GM08714 (cell line): ENCODE results near the gene NAA20.

ENCODE experiments used
- H3K4me3 ChIP-seq: fragments of 200-500 bp; sonication (Bioruptor generic); 2 replicates; pipeline ENCODE4 v1.5.1; 2014; ENCODE audit warnings: mild to moderate bottlenecking, low read length, inconsistent platforms
- ZNF274 ChIP-seq: IDR thresholded peaks from 2 replicates; pipeline ENCODE4 v1.6.1; 2012; ENCODE audit warnings: mild to moderate bottlenecking, low read depth, low read length

The NAA20 gene, protein sequence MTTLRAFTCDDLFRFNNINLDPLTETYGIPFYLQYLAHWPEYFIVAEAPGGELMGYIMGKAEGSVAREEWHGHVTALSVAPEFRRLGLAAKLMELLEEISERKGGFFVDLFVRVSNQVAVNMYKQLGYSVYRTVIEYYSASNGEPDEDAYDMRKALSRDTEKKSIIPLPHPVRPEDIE

GRCh38 chr20:20017001-20017843, at the start of gene NAA20:
Gene NAA20, plus strand, starts transcription at chr20:20017362. Its CDS starts 35 bp downstream, at chr20:20017397.
- H3K4me3 ChIP-seq: peak within 1 kb of the TSS; percentile 80
- TF ChIP-seq ZNF274: no peak

DNA sequence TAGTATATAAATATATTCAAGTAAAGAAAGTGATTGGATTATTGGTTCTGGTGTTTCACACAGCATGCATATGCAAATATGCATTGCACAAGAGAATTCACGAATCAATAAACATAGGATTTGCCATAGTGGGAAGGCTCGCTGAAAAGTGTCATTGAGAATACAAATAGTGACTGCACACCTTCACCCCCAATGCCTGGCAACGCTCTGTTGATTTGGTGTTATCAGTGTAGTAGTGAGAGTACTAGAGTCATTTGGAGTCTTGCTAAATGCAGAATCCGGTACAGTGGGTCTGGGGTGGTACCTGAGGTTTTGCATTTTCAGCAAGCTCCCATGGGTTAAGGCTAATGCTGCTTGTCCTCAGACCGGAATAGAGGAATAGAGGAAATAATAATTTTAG, 49.7 kb upstream of the NAA20 start:
- TF ChIP-seq ZNF274: no peak
- no peak overlapping the region for H3K4me3 ChIP-seq

GRCh38 chr20:19968028-19968427, 49.1 kb upstream of the NAA20 start:
- no peak for TF ChIP-seq ZNF274
- no peak overlapping the region for H3K4me3 ChIP-seq

GRCh38 chr20:19968466-19969073, 48.6 kb upstream of the NAA20 start:
- no peak overlapping the region for H3K4me3 ChIP-seq
- no peak for TF ChIP-seq ZNF274

- no peak for TF ChIP-seq ZNF274
- H3K4me3 ChIP-seq: no peak overlapping the region
These were observed 48.1 kb upstream of the NAA20 start for GRCh38 chr20:19969106-19969505.

DNA sequence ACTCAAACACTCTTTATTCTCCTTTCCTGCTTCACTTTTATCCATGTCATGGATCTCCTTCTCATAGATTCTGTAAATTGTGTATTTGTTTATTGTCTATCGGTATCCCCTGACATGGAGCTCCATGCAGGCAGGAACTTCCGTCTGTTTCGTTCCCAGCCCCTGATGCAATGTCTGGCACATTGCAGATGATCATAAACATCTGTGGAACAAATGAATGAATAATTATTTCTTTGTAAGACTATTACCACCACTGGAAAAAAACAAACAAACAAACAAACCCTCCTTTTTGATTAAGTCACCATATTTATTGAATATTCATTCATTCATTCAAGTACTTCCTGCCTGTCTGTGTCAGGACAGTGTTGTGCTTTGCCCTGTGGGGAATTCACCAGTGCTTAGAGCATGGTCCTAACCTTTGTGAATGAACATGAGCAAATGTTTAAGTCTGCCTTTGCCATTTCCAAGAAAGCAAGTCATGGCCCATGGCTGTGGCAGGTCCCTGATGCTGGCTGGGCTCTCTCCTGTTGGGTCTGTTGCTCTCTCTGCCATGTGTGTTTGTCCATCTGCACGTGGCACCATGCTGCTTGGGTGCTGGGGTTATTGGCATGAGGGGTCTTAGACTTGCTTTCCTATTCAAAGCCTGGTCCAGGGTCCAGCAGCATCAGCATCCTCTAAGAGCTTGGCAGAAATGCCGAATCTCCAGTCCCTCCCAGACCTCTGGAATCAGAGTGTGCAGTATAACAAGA, 47.5 kb upstream of the NAA20 start:
- no peak overlapping the region for H3K4me3 ChIP-seq
- TF ChIP-seq ZNF274: no peak

GRCh38 chr20:19970256-19970765, 46.9 kb upstream of the NAA20 start:
- no peak overlapping the region for H3K4me3 ChIP-seq
- no peak for TF ChIP-seq ZNF274

GRCh38 chr20:19971116-19971515, 46.0 kb upstream of the NAA20 start:
- no peak for TF ChIP-seq ZNF274
- no peak overlapping the region for H3K4me3 ChIP-seq

DNA sequence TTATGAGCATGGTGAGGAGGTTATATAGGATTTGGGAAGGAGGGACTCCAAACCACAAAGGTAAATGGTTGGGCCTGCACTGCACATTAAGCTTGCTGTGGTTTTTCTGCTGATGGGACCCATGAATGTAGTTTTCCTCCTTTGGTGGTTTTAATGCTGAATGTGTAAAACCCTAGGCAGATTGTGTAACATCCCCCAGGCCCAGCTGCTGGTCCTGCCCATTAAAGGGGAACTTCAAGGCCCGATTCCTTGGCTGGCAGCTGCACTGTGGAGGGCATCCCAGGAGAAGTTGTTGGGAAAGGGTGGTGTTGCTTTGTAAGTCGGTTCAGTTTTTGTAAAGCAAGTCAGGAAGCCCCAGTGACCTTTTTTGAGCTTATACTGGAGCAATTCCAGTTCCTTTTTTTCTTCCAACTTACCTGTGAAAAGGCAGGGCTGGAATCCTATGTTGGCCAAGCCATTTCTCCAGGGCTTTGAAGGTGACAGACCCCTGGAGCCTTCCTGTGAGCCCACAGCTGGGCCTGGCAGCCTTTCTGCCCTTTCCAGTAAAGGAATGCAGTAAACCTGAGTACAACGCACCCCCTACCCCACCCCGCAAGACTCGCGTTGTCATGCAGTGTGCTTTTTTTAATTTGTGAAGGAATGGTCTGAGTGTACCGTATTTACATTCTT, 43.1 kb upstream of the NAA20 start:
- TF ChIP-seq ZNF274: no peak
- H3K4me3 ChIP-seq: no peak overlapping the region

- H3K4me3 ChIP-seq: no peak overlapping the region
- TF ChIP-seq ZNF274: no peak
These were observed 42.3 kb upstream of the NAA20 start for GRCh38 chr20:19974630-19975435.

DNA sequence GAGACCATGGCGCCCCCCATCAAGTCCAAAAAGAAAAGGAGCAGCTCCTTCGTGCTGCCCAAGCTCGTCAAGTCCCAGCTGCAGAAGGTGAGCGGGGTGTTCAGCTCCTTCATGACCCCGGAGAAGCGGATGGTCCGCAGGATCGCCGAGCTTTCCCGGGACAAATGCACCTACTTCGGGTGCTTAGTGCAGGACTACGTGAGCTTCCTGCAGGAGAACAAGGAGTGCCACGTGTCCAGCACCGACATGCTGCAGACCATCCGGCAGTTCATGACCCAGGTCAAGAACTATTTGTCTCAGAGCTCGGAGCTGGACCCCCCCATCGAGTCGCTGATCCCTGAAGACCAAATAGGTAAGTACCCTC, 41.7 kb upstream of the NAA20 start:
- no peak overlapping the region for H3K4me3 ChIP-seq
- no peak for TF ChIP-seq ZNF274

- H3K4me3 ChIP-seq: no peak overlapping the region
- TF ChIP-seq ZNF274: no peak
These were observed 41.3 kb upstream of the NAA20 start for GRCh38 chr20:19975901-19976300.
